NOMO-1 (cell line): Measurements from ENCODE around the gene ARMH2.

Source experiments
- DNase-seq, 2 experiments: peaks; one replicate each; lab custom pipeline; 2025; ENCODE audit not compliant: unreplicated experiment in 2 of 2; lab: John Stamatoyannopoulos, UW

Gene ARMH2

GRCh38 chr6:24821860-24822444 lies 23.2 kb upstream of the ARMH2 start:
- DNase-seq = no peak

- DNase-seq = no peak
These were observed 19.6 kb upstream of the ARMH2 start for GRCh38 chr6:24818346-24818745.

- no peak for DNase-seq
These were observed 11.0 kb upstream of the ARMH2 start for GRCh38 chr6:24809728-24810127.

- no peak for DNase-seq
These were observed 8.9 kb upstream of the ARMH2 start for GRCh38 chr6:24807584-24807983.

GRCh38 chr6:24802271-24803059 lies 3.7 kb upstream of the ARMH2 start:
- no peak for DNase-seq

- no peak for DNase-seq
These were observed 811 bp upstream of the ARMH2 start for GRCh38 chr6:24799541-24799915.

GRCh38 chr6:24797596-24798216 lies 1.0 kb downstream of the ARMH2 start:
- DNase-seq = no peak

- DNase-seq = no peak
These were observed 2.0 kb downstream of the ARMH2 start for GRCh38 chr6:24796616-24797290.

GRCh38 chr6:24795106-24795505 lies 3.6 kb downstream of the ARMH2 start:
- DNase-seq = no peak

GRCh38 chr6:24788031-24788665 lies 10.6 kb downstream of the ARMH2 start:
- DNase-seq = no peak

GRCh38 chr6:24780206-24780605 lies 18.5 kb downstream of the ARMH2 start:
- no peak for DNase-seq

- DNase-seq = no peak
These were observed 19.2 kb downstream of the ARMH2 start for GRCh38 chr6:24779416-24780016.

- DNase-seq = no peak
These were observed 19.8 kb downstream of the ARMH2 start for GRCh38 chr6:24778878-24779277.

GRCh38 chr6:24778121-24778520 lies 20.6 kb downstream of the ARMH2 start:
- no peak for DNase-seq

GRCh38 chr6:24777227-24777626 lies 21.5 kb downstream of the ARMH2 start:
- no peak for DNase-seq

GRCh38 chr6:24775520-24776058 lies 23.1 kb downstream of the ARMH2 start:
- peak in 1 of 2 experiments; percentile 5 for DNase-seq

- DNase-seq = peak; percentile 97 to 99
These were observed 23.8 kb downstream of the ARMH2 start, which contains the start of gene GMNN for GRCh38 chr6:24774696-24775519. GMNN (plus strand) TSS chr6:24774937; CDS start chr6:24777247, 2,310 bp downstream.

GRCh38 chr6:24768361-24768760 lies 30.4 kb downstream of the ARMH2 start:
- no peak for DNase-seq

GRCh38 chr6:24766680-24767462 lies 31.8 kb downstream of the ARMH2 start:
- DNase-seq = peak in 1 of 2 experiments; percentile 76
